Endothelial cell of umbilical vein (primary cell): ENCODE measurements around the gene RYR1.

Experiments
- FOS ChIP-seq: IDR thresholded peaks from 2 replicates; pipeline ENCODE4 v1.6.1; 2011; ENCODE audit warnings: mild to moderate bottlenecking, low read length, moderate library complexity, borderline replicate concordance; ENCODE audit not compliant: insufficient read depth
- GATA2 ChIP-seq: IDR thresholded peaks from 2 replicates; pipeline ENCODE4 v1.7.0; 2011; ENCODE audit warnings: low read depth, mild to moderate bottlenecking, moderate library complexity, mixed read lengths, low read length; ENCODE audit not compliant: insufficient read length, insufficient read depth
- POLR2A ChIP-seq: IDR thresholded peaks from 2 replicates; pipeline ENCODE4 v1.6.1; 2012; ENCODE audit warnings: low read depth, mild to moderate bottlenecking, control low read depth, low read length
- POLR2AphosphoS5 ChIP-seq: IDR thresholded peaks from 2 replicates; pipeline ENCODE4 v1.6.1; 2012; ENCODE audit warnings: low read depth, mild to moderate bottlenecking, control low read depth, low read length, moderate library complexity; ENCODE audit not compliant: insufficient read depth
- TF ChIP-seq, protein P1 (sequence below), 2 donors: IDR thresholded peaks; 1 replicate in 1 of 2; 2 replicates in 1 of 2; pipeline ENCODE4 v1.5.1; 2011; ENCODE audit warnings: low read length in 2 of 2, mild to moderate bottlenecking in 2 of 2, moderate library complexity in 2 of 2, control low read depth in 1 of 2, inconsistent platforms in 1 of 2, low read depth in 1 of 2; ENCODE audit not compliant: insufficient read depth in 1 of 2; ENCODE audit errors: extremely low read depth in 1 of 2
- TF ChIP-seq, protein P2 (sequence below): IDR thresholded peaks from 2 replicates; pipeline ENCODE4 v1.6.1; 2011; ENCODE audit not compliant: insufficient read depth, insufficient read length

DNA sequence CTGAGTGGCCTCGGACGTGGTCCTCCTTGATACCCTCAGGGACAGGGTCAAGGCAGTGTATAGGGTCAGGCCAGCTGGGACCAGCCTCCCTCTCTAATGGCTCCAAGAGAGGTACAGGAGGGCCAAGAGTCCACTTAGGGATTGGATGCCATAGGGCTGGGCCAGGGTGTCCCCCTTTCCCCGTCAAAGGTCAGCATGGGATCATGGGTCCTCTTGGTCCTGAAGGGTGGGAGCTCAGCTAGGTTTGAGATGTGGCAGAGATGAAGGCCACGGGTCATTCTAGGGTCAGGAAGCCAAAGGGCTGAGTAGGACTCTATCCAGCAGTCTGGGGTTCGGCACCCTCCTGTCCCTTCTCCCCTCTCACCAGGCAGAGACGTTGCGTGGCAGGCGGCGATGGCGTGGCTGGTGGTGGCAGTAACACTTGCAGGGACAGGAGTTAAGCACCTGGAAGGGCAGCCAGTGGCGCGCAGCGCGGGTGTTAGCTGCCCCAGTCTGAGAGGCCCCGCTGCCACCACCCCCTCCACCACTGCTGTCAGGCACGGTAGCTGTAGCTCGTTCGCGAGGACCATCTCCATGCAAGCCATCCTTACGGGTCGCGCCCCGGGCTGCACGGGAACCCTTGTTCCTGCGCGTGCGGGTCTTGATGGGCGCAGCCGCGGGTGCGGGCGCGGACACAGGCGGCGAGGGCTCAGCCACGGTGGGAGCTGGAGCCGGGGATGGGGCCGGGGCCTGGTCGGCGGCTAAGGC, 48.3 kb upstream of the RYR1 start:
- TF ChIP-seq, protein P1, sequence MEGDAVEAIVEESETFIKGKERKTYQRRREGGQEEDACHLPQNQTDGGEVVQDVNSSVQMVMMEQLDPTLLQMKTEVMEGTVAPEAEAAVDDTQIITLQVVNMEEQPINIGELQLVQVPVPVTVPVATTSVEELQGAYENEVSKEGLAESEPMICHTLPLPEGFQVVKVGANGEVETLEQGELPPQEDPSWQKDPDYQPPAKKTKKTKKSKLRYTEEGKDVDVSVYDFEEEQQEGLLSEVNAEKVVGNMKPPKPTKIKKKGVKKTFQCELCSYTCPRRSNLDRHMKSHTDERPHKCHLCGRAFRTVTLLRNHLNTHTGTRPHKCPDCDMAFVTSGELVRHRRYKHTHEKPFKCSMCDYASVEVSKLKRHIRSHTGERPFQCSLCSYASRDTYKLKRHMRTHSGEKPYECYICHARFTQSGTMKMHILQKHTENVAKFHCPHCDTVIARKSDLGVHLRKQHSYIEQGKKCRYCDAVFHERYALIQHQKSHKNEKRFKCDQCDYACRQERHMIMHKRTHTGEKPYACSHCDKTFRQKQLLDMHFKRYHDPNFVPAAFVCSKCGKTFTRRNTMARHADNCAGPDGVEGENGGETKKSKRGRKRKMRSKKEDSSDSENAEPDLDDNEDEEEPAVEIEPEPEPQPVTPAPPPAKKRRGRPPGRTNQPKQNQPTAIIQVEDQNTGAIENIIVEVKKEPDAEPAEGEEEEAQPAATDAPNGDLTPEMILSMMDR (IDR thresholded peaks at IDR 0.05; ENCODE audit: extremely low read depth in 1 of 2, insufficient read depth in 1 of 2, low read depth in 1 of 2, low read length in 2 of 2): no peak
- TF ChIP-seq FOS (no peak), POLR2AphosphoS5 (no peak), POLR2A (no peak), GATA2 (no peak)
- TF ChIP-seq, protein P2, sequence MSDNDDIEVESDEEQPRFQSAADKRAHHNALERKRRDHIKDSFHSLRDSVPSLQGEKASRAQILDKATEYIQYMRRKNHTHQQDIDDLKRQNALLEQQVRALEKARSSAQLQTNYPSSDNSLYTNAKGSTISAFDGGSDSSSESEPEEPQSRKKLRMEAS: no peak
